Measurements from ENCODE around the gene ZNF407.

DNA sequence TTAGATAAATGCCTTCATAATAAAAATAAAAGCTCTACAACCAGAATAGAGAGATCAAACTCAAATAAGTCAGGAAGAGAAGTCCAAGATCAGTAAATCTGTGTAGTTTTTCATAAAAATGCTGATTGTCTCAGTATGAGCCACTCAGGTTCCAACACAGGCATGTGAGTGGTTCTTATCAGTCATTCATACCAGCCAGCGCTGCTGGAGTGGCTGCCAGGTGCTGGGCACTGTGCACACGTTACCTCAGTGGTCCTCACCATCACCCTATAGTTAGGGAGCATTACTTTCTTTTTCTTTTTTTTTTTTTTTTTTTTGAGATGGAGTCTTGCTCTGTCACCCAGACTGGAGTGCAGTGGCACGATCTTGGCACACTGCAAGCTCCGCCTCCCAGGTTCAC lies 39.6 kb upstream of the ZNF407 start:
- TF ChIP-seq, protein P1, sequence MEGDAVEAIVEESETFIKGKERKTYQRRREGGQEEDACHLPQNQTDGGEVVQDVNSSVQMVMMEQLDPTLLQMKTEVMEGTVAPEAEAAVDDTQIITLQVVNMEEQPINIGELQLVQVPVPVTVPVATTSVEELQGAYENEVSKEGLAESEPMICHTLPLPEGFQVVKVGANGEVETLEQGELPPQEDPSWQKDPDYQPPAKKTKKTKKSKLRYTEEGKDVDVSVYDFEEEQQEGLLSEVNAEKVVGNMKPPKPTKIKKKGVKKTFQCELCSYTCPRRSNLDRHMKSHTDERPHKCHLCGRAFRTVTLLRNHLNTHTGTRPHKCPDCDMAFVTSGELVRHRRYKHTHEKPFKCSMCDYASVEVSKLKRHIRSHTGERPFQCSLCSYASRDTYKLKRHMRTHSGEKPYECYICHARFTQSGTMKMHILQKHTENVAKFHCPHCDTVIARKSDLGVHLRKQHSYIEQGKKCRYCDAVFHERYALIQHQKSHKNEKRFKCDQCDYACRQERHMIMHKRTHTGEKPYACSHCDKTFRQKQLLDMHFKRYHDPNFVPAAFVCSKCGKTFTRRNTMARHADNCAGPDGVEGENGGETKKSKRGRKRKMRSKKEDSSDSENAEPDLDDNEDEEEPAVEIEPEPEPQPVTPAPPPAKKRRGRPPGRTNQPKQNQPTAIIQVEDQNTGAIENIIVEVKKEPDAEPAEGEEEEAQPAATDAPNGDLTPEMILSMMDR (IDR thresholded peaks at IDR 0.05 in 8 of 11, conservative IDR thresholded peaks at IDR 0.05 in 3 of 11), result no peak
- no peak for TF ChIP-seq POLR2AphosphoS5 (IDR thresholded peaks at IDR 0.05)
